Measurements from ENCODE around the gene CMIP. TPM values are rescaled to one million over a fixed set of nuclear protein-coding genes. Genes with fewer than 3 reads are reported as not detected.

The CMIP gene
- total RNA-seq, 1 experiment from 2014 or later = 9.5 TPM

DNA sequence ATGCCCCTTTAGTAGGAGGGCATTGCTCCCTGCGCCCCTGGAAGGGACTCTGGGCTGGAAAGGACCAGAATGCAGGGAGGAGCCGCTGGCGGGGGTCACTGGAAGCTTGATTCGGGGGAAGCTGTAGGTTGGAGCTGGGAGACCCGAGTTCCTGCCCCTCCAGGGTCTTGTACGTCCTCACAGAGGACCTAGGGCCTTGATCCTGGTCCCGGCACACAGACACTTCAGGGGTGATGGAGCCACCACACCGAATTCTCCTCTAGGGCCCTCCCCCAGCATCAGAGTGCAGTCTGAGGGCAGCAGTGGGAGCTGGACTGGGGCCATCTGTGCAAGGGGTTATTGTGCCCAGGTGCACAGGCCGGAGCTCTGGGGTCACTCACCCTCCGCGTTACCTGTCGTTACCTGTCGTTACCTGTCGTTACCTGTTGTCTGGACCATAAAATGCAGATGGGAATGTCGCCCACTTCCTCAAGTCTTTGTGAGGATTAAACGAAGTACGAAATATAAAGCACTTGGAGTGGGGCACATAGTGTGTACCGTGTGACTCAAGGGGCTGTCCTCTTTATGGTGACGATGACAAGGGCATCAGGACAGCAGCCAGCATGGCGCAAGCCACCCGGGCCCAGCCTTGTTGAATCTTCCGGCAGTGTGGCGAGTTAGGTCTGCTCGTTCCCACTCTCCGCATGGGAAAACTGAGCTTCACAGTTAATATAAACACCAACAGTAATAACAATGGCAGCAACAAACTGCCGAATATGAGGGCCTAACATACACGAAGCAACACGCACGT lies 48.6 kb downstream of the CMIP start:
- DNase-seq (ENCODE audit: low read depth) = no peak

DNA sequence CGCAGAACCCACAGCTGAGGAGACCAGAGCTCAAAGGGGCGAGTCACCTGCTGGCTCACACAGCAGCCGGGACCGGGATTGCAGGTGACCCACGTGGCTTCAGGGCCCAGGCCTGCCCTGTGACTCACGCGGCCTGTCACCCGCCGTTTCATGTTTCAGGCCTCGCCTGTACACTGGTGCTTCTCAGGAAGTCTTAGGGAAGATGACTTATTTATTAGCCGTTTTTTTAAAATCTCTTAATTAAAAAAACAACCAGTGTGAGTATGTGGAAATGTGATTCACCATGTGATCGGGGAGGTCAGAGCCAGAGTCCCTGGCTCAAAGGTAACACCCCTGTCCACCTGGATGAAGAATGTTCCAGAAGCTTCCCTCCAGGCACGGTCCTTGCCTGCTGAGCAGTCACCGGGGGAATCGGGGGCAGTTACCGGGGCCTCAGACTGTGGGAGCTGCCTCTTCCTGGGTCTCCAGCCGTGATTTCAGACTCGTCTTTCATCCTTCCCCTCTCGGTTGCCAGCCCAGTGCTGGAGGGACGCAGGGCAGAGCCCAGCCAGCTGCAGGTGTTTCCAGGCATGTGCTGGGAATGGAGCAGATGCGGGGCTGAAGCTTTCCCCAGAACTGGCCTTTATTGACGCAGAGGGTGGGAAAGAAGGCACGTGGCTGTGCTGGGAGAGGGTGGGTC lies 49.3 kb downstream of the CMIP start:
- DNase-seq (ENCODE audit: low read depth) = peak; percentile 93

DNA sequence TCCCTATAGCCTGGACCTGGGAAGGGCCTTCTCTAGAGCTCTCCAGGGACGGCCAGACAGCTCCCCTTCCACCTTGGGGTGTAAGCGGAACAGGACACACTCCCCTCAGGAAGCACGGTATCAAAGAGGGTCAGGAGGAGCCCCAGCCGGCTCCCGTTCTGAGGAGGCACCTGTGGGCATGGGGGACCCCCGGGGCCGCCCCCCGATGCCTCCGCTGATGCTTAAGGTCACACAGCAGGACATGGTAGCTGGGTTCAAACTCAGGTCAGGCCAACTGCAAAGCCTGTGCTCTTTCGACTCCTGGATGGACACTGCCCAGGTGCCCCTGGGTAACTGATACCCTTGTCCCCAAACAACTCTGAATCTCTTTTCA lies 49.8 kb downstream of the CMIP start:
- DNase-seq (ENCODE audit: low read depth) = no peak

DNA sequence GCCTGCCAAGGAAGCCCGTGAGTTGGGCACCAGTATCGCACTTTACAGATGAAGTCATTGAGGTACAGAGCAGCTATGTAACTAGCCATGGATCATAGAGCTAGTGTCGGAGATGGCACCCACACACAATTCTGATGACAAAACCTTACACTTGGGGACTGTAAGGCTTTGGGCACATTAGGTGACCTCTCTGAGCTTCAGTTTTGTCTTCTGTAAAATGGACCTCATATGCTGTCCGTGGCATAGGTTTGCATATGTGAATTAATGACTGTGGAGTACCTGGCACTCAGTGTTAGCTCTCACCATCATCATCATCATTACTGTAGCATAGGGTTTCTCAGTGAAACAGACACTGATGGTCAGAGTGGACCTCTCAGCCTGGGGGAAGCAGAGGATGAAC lies 50.3 kb downstream of the CMIP start:
- no peak for DNase-seq (ENCODE audit: low read depth)

DNA sequence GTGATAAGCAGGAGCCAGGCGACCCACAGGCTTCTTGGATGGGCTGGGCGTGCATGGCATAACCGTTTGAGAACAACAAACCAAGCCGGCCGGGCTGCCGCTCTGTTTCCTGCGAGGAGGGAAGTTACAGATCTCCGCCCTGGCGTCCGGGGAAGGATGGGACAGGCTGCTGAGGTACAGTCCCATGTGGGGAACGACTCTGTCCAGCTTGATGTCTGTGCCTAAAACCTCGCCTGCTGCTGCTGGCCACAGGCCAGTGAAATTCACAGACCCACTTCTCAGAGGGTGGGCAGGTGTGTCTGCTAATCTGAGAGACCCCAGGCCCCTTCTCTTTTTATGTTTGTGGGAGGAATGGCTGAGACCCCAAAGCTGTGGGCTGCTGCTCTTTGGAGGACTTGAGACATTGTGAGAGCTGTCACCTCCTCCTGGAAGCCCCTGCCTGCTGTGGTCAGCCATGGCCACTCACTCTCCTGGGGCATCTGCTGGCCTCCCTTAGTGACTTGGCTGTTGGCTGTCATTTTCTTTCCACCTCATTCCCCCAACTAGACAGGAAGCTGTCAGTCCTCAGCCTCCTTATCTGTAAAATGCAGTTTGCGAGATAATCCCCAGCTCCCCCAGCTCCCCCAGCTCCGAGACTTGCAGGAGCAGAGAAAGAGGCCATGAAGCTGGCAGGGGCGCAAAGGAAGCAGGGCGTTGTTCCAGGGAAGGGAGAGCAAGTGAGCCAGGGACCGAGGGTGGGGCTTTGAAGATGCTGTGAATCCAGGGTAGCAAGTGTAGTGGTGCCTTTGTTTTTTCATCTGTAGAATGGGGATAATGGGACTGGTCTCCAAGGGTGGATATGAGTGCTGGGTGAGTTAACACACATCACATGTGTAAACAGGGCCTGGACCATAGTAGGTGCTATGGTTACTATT lies 51.0 kb downstream of the CMIP start:
- DNase-seq (ENCODE audit: low read depth) = no peak

DNA sequence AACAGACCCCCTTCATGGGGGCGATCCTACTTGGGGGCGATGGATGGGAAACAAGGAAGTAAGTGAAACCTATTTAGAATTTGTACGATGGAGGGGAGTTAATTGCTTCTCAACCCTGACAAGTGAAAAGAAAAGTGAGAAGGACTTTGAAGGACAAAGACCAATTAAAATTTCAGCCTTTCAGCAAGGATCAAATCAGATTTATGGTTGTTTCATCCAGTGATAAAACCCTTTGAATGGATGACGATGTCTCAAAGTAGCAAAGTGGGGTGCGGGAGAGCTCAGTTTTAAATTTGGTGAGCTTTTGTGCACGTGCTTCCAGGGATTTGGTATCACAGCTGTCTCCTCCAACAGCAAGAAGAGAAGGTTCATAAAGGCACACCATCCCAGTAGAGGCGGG lies 51.7 kb downstream of the CMIP start:
- no peak for DNase-seq (ENCODE audit: low read depth)

DNA sequence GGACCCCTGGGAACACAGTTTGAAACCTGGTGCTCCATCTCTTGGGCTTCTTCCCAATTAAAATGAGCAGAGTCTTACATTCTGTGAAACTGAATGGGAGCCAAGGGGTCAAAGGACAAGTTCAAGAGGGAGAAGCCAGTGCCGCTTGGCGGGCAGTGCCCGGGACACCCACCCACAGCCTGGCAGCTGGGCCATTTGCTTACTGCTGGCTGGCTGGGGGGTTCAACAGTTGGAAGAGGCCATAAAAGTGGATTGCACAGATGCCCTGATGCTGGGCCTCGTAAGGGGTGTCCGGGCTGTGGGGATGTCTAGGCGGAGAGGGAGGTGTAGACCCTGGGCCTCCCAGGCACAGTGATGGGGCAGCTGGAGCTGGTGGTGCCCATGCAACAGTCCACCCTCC lies 52.1 kb downstream of the CMIP start:
- DNase-seq (ENCODE audit: low read depth) = no peak

DNA sequence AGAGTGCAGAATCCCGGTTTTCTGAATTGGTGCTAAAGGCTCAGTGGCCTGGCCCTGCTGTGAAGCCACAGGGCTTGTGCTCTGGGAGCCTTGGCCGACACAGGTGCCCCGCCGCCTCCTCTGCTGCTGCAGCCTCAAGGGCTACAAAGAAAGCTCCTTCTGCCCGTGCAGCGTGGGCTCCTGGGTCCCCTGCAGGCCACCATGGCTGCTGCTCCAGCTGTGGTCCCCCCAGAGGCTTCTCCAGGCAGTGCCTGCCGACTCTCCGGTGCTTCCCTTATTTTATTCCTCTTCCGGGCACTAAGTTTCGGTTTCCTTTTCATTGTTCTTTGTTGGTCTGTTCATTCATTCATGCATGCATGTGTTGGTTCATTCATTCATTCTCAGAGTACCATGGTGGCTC lies 53.1 kb downstream of the CMIP start:
- DNase-seq (ENCODE audit: low read depth) = no peak

DNA sequence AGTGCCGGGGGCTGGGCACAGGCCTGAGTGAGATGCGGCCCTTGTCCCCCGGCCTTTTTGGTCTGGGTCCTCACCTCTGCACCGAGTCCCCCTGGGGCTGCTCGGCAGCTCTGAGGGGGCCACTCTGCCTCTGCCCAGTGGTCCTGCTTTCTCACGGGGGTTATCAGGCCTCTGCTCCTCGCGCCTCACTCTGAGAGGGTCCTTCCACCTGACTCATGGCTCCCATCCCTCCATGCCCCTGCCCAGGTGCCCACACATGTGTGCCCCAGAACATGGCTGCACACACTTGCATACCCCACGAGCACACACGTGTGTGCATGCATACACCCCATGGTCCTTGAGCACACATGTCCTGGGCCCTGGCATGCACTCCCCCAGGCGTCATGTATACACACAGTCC lies 53.7 kb downstream of the CMIP start:
- no peak for DNase-seq (ENCODE audit: low read depth)

DNA sequence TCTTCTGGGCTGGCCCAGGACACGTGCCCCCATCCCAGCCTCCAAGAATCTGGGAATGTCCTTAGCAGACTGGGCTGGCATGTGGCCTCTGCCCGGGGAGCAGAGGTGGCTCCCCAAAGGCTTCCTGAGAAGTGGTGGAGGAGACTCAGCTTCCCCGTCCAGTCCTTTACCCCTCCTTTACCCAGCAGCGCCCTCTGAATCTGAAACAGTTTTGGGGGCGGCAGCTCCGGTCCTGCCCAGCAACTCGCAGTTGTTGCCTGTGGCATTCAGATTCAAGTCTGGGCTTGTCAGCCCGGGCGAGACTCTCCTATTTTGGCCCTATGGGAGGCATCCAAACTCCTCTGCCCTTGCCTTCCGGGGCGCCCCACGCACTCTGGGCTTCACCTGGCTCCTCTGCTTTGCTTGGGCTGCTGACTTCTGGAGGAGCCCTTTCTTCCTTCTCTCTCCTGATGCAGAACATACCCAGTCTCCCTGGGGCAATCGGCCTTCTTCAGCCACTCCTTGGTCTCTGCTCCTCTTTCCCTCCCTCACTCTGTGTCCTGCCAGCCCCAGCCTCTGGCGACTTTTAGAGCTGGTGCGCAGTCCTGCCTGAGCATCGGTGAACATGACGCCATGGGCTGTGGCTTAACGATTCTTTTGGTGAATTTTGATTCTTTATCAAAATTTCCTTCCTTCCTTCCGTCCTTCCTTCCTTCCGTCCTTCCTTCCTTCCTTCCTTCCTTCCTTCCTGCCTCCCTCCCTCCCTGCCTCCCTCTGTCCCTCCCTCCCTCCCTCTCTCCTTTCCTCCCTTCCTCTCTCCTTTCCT lies 55.2 kb downstream of the CMIP start:
- DNase-seq (ENCODE audit: low read depth) = no peak

DNA sequence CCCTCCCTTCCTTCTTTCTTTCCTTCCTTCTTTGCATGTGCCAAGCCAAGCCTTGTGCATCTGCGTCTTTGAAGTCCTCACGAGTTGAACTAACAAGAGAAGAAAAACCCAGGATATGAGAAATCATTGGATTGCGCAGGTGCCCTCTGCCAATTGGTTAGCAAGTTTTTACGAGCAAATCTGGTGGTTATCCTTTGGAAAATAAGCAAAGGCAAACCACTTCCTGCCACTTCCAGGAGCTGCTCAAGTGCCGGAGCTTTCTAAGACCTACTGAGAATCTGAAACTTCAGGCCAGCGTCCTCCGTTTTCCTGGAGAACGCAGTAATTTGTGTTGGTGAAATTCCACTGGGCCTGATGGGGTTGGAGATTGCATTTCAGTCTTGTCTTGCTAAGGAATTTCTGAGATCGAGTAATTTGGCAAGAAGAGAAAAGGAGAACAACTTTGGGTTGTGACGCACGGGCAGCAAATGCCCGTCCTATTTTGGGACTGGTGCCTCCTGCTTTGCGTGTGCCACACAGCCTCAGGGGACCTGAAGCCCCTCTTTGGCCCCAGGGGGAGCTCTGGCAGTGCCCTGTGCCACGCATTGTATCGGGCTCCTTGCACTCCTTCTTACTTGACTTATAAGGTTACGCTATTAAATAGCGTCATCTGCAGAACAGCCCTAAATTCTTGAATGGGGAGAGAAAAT lies 56.4 kb downstream of the CMIP start:
- DNase-seq (ENCODE audit: low read depth) = peak; percentile 96

DNA sequence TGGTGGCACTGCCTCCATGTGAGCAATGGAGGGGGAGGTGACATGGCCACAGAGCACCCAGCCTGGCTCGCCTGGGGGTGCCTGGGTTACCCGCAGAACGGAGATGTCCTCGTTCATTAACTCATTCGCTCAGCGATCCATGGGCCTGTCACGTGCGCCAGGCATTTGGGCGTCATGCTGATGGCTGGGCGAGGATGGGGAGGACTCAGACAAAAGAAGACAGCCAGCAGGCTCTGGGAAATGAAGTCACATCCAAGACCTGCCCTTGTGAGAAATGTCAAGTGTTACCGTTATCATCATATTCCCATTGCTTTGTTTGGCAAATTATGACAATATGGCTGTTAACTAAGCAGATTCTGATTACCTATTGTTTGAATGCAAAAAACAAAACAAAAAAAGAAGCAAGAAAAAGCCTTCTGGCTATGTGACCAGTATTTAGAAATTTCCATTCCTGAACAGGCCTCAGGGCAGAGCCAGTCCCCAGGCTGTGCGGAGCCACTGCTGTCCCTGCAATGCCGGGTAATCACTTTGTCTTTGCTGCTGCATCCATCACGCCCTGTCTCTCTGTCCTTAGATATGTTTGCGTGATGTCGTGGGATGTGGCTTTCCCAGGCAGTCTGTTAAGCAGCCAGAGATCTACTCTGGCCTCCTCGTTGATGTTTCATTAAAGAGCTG lies 57.9 kb downstream of the CMIP start:
- DNase-seq (ENCODE audit: low read depth) = no peak

DNA sequence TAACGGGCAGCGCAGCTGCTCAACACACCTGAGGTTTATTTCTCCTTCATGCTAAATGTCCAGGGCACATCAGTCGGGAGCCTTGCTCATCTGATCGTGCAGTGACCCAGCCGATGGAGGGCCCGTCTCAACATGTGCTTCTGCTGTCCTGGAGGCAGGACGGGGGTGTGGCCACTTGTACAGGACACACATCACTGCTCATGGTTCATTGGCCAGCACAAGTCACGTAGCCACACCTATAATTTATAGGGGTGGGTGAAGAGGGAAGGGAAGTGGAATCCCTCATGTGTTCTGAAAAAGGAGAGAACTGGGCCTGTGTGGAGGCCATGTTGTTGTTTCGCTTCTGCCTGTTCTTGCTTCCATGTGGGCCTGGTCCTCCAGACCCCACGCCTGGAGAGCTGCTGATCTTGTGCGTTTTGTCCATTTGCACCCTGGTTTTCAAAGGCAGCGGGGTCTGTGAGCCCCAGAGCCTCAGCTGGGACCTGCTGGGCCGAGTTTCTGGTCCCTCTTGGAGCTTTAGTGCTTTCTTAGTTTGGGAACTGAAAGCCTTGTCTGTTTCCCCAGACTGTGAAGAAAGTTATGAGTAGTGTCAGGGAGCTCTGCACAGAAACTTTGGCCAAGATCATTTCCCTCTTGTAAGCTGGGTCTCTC lies 60.5 kb downstream of the CMIP start:
- DNase-seq (ENCODE audit: low read depth) = no peak

DNA sequence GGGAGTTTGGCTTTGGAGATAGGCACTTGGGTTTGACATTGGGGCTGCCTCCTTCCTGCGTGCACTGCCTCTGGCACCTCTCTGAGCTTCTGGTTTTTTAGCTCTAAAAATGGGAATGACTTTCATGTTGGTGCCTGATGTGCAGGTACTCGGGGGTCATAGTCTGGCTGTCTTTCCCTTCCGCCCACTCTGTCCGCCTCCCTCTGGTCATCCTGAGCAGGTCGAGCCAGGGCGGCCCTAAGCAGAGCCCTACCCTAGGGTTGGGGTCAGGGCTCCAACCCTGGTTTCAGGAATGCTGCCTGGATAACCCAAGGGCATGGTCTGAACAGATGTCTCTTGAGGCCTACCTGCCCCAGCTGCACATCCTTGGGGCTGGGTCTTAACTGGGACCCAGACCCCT lies 64.8 kb downstream of the CMIP start:
- no peak for DNase-seq (ENCODE audit: low read depth)

DNA sequence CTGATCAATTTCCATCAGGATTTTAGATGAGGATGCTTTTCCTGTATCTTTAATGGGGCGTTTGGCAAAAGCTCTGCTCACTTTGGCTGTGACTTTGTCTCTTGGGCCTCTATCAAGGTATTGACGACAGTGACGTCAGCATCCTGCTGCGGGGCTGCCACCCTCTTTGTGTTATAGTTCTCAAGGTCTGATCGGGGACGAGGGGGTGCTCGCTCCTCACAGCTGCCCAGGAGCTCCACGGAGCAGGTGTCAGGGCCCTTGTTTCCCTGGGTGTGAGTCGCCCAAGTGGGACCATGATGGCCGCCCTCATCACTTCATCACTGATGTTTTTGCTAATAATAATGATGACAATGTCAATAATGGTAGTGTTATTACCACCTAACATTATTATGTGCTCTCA lies 65.4 kb downstream of the CMIP start:
- no peak for DNase-seq (ENCODE audit: low read depth)

DNA sequence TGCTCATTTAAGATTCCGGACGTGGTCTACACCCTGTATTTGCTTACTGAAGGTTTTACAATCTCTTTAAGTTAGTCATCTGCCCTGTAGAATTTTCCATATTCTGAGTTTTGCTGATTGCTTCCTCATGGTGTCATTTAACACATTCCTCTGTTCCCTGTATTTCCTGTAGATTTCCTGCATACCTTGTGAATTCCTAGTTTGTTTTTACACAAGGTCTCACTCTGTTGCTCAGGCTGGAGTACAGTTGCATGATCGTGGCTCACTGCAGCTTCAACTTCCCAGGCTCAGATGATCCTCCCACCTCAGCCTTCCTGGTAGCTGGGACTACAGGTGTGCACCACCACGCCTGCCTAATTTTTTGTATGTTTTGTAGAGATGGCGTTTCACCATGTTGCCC lies 66.8 kb downstream of the CMIP start:
- peak; percentile 93 for DNase-seq (ENCODE audit: low read depth)

DNA sequence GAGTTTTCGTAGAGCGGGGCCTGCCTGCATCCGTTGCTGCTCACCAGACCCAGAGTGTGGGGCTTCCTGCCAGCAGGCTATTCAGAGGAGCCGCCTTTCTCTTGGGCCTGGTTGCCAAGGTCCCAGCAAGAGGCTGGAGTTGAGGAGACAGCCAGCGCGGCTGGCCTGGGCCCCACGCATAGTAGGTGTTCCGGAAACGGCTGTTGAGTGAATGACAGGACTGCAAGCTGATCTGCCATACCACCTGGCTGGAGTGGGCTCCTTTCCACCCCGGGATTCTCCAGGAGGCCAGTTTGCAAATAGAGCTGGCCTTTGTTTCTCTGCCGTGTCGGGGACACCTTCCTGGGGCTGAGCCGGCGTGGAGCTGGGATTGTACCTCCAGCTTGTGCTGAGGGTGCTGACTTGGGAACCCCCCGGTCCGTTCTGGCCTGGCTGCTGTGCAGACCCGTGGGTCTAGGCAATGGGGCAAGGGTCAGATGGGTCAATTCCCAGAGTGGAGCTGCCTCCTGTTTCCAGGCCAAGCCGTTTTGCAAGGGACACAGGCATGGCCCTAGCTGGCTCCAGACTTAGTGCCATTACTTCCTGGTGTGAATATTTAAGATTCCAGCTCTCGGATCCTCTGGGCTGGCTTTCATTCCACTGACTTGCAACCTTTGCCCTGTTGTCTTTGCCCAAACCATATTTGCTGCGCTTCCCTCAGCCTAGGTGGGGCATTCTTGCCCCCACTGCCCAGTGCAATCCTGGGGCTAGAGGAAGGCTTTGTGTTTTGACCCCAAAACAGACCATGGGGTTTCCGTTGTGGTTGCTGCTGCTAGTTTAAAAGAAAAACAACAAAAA lies 68.8 kb downstream of the CMIP start:
- DNase-seq (ENCODE audit: low read depth) = no peak

DNA sequence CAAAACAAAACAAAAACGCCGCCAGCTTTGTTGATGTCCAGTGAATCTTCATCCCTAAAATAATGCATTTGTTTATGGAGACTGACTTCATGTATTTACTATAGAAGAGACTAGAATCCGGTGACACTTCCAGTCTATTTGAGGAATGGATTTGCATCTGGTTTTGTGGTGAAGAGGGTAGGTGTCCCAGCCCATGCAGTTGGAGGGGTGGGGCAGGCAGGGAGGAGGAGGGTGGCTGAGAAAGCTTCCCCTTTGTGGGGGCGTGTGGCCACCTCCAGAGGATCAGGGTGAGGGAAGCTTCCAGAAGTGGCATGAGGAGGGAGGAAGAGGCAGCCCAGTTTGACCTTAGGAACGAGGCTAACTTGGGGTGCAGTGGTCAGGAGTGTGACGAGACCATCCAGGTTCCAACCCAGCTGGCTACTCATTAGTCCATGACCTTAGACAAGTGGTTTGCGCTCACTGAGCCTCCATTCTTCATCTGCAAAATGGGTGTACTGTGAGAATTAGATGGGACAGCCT lies 69.5 kb downstream of the CMIP start:
- DNase-seq (ENCODE audit: low read depth) = no peak
